MM.1S (cell line): ENCODE measurements around the gene ICAM1.

Experiments used
- CTCF ChIP-seq: fragments of 300-600 bp; sonication (generic); IDR thresholded peaks from 2 replicates; pipeline ENCODE4 v1.5.1; 2016; ENCODE audit warnings: antibody characterized with exemption, low read length, mixed read lengths
- EZH2 ChIP-seq: fragments of 300-600 bp; sonication (generic); optimal IDR thresholded peaks from 2 replicates; pipeline ENCODE3; 2017; ENCODE audit warnings: low read depth, mild to moderate bottlenecking, antibody characterized with exemption, low read length, mixed read lengths
- EZH2phosphoT487 ChIP-seq: fragments of 300-600 bp; sonication (generic); IDR thresholded peaks from 2 replicates; pipeline ENCODE4 v1.6.1; 2018; ENCODE audit warnings: antibody characterized with exemption, low read length

- TF ChIP-seq EZH2phosphoT487 (no peak), CTCF (no peak), EZH2 (no peak)
Observed at GRCh38 chr19:10294368-10294697, 23.4 kb downstream of the ICAM1 start.
